Stimulated activated CD4-positive, alpha-beta T cell treated with anti-CD3 and anti-CD28 coated beads, TNF-alpha, amount 100 ng/mL, for 1 hour (primary cell): Measurements from ENCODE around the gene GPR37.

Source experiments
- DNase-seq, 3 donors: peaks; one replicate each; pipeline ENCODE4 v3.0.0-alpha.2; 2020; ENCODE audit warnings: low read depth in 3 of 3, low spot score in 1 of 3

GPR37 gene

DNA sequence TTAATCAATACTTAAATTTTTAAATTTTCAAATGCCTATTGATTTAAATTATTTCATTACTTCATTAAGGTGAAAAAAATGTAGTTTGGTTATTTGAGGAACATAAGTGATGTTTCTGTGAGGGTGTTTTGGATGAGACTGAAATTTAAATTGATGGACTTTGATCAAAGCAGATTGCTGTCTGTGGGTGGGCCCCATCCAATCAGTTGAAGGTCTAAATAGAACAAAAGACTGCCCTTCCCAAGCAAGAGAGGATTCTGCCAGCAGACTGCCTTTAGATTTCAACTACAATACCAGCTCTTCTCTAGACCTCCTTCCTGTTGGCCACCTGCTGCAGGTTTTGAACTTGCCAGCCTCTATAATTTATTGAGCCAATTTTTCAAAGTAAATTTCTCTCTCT, 14.5 kb upstream of the GPR37 start:
- DNase-seq, result no peak

DNA sequence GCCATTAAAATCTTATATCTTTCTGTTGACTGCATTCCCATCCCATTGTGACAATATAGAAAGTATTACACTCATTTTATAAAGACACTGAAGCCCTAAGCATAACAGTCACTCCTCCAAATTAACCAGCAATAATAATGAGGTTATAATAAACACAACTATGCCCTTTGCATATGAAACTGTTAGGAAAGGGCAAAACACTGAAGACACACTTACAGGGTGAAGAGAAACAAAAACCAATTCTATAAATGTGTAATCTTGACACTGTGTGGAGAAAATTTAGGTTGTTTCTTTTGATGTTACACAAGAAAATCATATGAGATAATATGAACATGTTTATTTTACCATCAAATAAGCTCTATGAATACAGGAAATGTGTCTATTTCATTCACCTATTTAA, 14.0 kb upstream of the GPR37 start:
- DNase-seq, result no peak

- DNase-seq, result no peak
Measured at GRCh38 chr7:124779194-124779593, 13.6 kb upstream of the GPR37 start.

- no peak for DNase-seq
Measured at GRCh38 chr7:124777268-124777667, 11.7 kb upstream of the GPR37 start.

DNA sequence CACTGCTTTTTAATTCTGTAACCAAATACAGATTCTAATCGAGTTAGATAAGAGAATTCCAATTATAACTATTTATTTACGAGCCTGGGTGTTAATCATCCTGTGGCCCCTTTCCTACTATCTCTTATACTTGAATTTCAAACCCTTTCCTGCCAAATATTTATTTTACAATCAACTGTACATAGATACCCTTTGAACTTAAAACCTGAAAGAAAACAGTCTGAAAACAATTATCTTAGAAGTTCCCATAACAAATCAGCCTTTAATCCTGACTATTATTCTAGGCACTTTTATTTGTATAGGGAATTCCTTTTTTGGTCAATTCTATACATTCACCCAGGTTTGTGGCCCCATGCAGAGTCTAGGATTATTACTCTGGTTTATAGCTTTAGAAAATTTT, 10.6 kb upstream of the GPR37 start:
- DNase-seq, result no peak

DNA sequence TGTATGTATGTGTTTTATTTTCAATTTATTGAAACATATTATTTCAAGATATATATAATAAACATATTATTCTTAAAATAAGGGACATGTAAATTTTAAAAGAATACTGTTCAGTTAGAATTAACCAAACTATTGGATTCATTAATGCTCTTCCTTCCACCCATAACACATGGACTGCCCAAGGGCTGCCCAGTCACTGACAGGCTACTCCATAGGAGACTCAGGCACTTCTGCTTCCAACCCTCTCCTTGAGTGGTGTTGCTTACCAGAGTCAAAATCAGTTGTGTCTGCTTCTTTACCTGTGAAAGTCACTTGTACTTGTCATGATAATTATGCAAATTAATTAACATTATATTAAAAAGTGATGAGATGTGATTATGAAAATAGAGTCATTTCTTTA, 9.8 kb upstream of the GPR37 start:
- no peak for DNase-seq

DNA sequence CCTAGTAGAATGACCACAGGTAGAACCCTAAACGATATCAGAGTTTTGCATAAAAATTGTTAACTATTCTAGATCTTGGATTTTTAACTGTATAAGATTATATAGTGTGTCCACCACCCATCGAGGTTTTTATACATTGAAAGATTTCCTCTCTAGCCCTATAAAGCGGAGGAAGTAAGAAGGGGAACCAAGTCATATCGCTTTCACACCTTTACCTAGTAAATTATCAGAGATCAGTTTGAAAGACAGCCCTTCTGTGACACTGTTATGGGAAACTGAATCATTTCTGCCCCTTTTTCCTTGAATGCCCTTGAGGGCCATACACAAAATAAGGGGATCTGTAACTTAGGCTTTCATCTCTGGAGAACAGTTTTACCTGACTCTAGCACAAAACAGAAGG, 8.3 kb upstream of the GPR37 start:
- no peak for DNase-seq

DNA sequence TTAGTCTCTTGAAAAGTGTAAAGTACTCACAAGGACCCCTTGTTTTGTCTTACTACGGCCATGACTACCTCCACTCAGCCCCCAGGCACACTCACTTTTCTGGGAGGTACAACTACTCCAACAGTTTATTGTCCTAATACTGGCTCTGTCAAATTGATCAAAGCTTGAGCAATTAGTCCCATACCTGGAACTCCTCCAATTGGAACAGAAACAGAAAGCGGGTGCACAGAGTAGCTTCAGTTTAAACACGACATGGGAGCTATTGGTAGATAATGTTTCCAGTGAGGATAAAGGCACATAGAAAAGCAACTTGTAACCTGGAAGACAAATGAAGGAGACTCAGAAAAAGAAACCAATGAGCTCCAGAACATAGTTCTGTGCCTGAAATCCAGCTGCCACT, 7.7 kb upstream of the GPR37 start:
- DNase-seq, result no peak

DNA sequence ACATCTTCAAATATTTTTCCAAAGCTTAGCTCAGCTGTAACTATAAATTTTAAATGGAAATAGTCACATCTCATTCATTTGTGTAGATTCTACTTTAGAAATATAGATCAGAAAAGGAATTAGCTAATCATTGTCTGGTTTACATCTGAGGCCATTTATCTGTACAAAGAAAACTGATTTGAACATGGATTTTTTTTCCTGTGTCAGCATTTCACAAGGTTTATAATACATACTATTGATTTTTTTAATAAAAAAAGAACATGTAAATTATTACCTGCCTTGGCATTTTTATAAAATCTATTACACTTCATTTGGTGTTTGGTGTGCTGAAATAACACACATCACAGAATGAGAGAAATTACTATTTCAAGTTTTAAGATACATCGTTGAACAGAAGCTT, 3.5 kb upstream of the GPR37 start:
- no peak for DNase-seq

- DNase-seq, result no peak
Measured at GRCh38 chr7:124768525-124768924, 2.9 kb upstream of the GPR37 start.

DNA sequence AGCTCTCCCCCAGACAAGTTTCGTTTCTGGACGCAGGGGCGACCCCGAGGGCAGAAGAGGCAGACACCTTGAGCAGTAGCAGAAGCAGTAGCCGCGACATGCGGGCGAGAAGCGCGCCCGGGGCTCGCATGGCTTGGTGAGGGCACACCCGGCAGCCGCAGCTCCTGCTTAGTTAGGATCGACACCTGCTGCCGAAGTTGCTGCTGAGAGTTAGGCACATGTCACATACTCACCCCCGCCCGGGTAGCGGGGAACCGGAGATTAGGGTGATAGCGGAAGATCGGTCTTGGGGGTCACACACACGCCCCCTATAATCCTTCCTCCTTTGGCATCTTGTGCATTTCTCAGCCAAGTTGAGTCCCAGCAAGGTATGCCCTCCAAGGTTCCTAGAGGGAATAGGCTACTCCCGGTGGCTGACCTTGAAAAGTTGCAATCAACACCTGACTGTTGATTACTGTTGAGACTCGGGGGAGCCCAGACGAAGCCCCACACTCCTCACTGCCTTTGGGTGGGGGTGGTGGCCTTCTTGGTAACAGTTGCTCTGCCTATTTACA, 668 bp downstream of the GPR37 start:
- DNase-seq, result no peak

DNA sequence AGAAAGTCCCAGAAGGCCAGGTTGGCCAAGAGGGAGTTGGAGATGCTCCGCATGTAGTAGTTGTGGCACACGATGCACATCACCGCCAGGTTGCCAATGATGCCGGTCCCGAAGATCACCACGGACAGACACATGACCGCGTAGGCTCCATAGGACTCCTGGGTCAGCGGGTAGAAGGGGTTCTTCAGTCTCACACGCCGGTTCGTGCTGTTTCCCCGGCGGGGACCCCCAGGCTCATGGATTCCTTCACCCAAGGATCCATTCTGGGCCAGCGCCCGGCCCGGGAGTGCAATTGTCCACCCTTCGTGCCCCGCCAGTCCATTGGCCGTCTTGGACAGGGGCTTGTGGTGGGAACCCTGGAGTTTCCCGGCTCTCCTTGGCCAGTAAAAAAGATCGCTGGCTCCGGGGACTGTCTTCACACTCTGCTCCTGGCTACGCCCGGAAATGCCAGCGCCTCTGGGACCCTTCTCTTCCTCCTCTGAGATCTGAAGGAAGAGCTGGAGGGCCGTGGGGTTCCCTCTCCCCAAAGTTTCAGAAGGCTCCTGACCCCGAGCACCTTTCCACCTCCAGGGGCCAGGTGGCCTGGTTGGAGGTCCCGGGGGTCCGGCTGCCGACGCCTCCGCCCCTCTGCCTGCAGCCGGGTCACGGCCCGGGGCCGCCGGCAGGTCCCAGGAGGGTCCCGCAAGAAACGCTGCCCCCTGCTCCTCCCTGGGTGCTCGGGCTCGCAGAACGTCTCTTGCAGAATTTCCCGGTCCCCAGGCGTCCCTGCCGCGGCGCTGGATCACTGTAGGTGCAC, 1.3 kb downstream of the GPR37 start:
- no peak for DNase-seq

GRCh38 chr7:124762611-124763143, 2.9 kb downstream of the GPR37 start:
- DNase-seq, result no peak

GRCh38 chr7:124761164-124761715, 4.4 kb downstream of the GPR37 start:
- DNase-seq, result no peak

DNA sequence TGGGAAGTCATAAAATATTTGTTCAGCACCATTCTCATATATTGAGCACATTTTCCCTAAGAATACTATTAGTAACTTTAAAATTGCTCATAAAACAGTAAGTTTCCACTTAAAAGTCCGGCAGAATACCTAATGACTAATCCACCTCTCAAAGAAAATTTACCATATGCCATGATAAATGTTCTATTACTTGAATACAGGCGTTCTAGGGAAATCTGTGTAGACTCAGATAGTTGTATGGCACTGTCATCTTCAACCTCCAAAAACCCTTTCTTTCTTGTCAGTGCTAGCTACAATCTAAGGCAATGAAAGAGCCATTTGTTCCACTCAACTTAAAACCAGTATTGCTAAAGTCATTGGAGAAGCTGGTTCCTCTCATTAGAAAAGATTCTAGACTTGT, 7.3 kb downstream of the GPR37 start:
- no peak for DNase-seq

- no peak for DNase-seq
Measured at GRCh38 chr7:124754576-124755268, 10.9 kb downstream of the GPR37 start.

GRCh38 chr7:124752310-124752709, 13.3 kb downstream of the GPR37 start:
- DNase-seq, result no peak

DNA sequence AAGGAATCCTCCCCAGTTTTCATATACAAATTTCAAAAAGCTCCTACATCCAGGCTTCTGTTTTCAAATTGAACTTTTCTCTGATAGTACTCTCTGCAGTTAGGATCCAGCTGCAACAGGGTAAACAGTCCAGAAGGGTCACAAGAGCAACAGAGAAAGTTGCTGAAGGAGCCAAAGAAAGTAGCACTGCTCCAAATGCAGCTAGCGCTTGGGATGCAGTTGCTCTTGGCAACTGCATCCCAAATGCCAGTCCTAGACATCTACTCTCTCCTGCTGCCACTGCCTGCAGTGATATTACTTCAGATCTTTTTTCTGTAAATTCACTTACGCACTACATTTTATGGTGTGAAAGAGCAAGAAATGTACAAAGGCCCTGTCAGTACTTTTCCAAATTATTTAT, 14.6 kb downstream of the GPR37 start:
- no peak for DNase-seq

DNA sequence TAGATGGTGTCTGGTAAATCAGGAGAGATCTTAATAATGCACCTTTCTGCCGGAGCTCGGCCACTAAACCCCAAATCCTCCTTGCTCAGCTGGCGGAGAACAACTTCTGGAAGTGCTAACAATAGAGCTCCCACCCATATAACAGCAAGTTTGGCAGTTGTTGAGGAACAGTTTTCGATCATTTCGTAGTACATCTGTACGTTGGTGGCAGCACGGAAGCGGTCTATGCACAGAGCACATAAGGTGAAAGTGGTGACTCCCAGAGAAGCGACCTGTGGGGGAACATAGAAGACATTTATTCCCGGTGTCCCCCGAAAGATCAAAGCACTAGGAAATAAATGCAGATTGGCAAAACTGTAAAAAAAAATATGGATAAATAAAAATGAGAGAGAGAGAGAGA, 18.5 kb downstream of the GPR37 start:
- no peak for DNase-seq

- no peak for DNase-seq
Measured at GRCh38 chr7:124738639-124739038, 27.0 kb downstream of the GPR37 start.

DNA sequence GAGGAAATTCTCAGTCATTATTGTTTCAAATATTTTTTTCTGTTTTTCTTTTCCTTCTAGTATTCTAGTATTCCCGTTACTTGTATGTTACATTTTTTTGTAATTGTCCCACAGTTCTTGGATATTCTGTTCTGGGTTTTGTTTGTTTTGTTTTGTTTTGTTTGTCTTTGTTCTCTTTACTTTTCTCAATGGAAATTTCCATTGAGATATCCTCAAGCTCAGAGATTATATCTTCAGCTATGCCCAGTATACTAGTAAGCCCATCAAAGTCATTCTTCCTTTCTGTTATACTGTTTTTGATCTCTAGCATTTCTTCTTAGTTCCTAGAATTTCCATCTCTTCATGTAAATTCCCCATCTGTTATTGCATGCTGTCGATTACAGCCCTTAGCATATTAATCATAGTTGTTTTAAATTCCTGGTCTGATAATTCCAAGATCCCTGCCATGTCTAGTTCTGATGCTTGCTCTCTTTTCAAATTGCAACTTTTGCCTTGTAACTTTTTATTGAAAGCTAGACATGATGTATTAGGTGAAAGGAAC, 27.8 kb downstream of the GPR37 start:
- no peak for DNase-seq

GRCh38 chr7:124728610-124729009, 37.0 kb downstream of the GPR37 start:
- DNase-seq, result no peak
